Endothelial cell of umbilical vein (primary cell): ENCODE measurements around the gene SAP30L. TPM values are rescaled to one million over a fixed set of nuclear protein-coding genes. Genes with fewer than 3 reads are reported as not detected.

Experiments used
- BruUV-seq: library from RNA; stranded (reverse); fragments of 400-500 nt; replicated peaks from 2 replicates; lab custom pipeline; 2021; lab: Mats Ljungman, UMichigan
- CTCF ChIA-PET: fragments of 300-600, 350-600 bp; sonication (Branson Sonifier 250); formaldehyde crosslinking; loops from one replicate; lab custom pipeline; 2021; ENCODE audit warnings: antibody characterized with exemption, inconsistent platforms; lab: Charles Lee
- POLR2A ChIA-PET: fragments of 300-600, 350-600 bp; sonication (Branson Sonifier 250); formaldehyde crosslinking; loops from one replicate; lab custom pipeline; 2021; ENCODE audit warnings: antibody characterized with exemption, inconsistent platforms; lab: Charles Lee
- DNase-seq: peaks from one replicate; pipeline ENCODE4 v3.0.0-alpha.2; 2011; ENCODE audit warnings: low read depth, low spot score
- FAIRE-seq: peaks from 2 replicates; lab custom pipeline; 2011; peaks lifted over from hg19 to GRCh38; lab: Jason Lieb, UNC
- H2AFZ ChIP-seq: 2 replicates; pipeline ENCODE4 v1.6.0; 2012; ENCODE audit warnings: low read depth, low read length, control low read depth, inconsistent platforms
- H3K27ac ChIP-seq: 2 replicates; pipeline ENCODE4 v1.5.1; 2011; ENCODE audit warnings: low read depth, mild to moderate bottlenecking, control low read depth, low read length, moderate library complexity; ENCODE audit not compliant: insufficient read depth
- H3K27me3 ChIP-seq, 2 experiments: 2 replicates each; pipeline versions ENCODE4 v1.6.0 to v1.6.1; 2011; ENCODE audit warnings: low read length in 2 of 2, mixed read lengths in 1 of 2; ENCODE audit not compliant: control insufficient read depth in 2 of 2, insufficient read depth in 2 of 2
- H3K36me3 ChIP-seq, 2 experiments: 2 replicates in 1 of 2; 3 replicates in 1 of 2; pipeline ENCODE4 v1.5.1; 2011; ENCODE audit warnings: low read length in 2 of 2, mild to moderate bottlenecking in 1 of 2, moderate library complexity in 1 of 2; ENCODE audit not compliant: control insufficient read depth in 2 of 2, insufficient read depth in 2 of 2; ENCODE audit errors: extremely low read depth in 1 of 2
- H3K4me1 ChIP-seq: 3 replicates; pipeline ENCODE4 v1.5.1; 2011; ENCODE audit warnings: mild to moderate bottlenecking, low read length; ENCODE audit not compliant: control insufficient read depth, insufficient read depth; ENCODE audit errors: extremely low read depth
- H3K4me2 ChIP-seq: 2 replicates; pipeline ENCODE4 v1.6.1; 2011; ENCODE audit warnings: low read length, control low read depth, mixed read lengths; ENCODE audit not compliant: insufficient read depth
- H3K4me3 ChIP-seq, 3 experiments: fragments of 200-600 bp in 1 of 3; sonication (generic), shearing (Covaris generic) in 1 of 3; replicated peaks in 1 of 3; 2 replicates each; pipeline ENCODE4 v1.5.1; 2011 to 2016; ENCODE audit warnings: control low read depth in 3 of 3, low read length in 3 of 3, mild to moderate bottlenecking in 2 of 3, inconsistent platforms in 1 of 3, low read depth in 1 of 3, moderate library complexity in 1 of 3; ENCODE audit not compliant: insufficient read depth in 1 of 3
- H3K79me2 ChIP-seq: 2 replicates; pipeline ENCODE4 v1.6.0; 2012; ENCODE audit warnings: low read length, inconsistent platforms; ENCODE audit not compliant: control insufficient read depth, insufficient read depth
- H3K9ac ChIP-seq: replicated peaks from 2 replicates; pipeline ENCODE3; 2011; ENCODE audit warnings: low read length, control low read depth; ENCODE audit not compliant: insufficient read depth; ENCODE audit errors: extremely low read depth
- H3K9me1 ChIP-seq: replicated peaks from 3 replicates; pipeline ENCODE4 v1.6.0; 2011; ENCODE audit warnings: mild to moderate bottlenecking, low read length; ENCODE audit not compliant: control insufficient read depth, insufficient read depth; ENCODE audit errors: extremely low read depth
- H3K9me3 ChIP-seq: replicated peaks from 2 replicates; pipeline ENCODE4 v1.5.1; 2012; ENCODE audit warnings: low read length, inconsistent platforms; ENCODE audit not compliant: control insufficient read depth, insufficient read depth
- H4K20me1 ChIP-seq: replicated peaks from 2 replicates; pipeline ENCODE3; 2011; ENCODE audit warnings: mild to moderate bottlenecking, low read length; ENCODE audit not compliant: control insufficient read depth, insufficient read depth; ENCODE audit errors: extremely low read depth
- CTCF ChIP-seq, 2 donors: IDR thresholded peaks; 1 replicate in 1 of 2; 2 replicates in 1 of 2; pipeline ENCODE4 v1.5.1; 2011; ENCODE audit warnings: low read length in 2 of 2, mild to moderate bottlenecking in 2 of 2, moderate library complexity in 2 of 2, control low read depth in 1 of 2, inconsistent platforms in 1 of 2, low read depth in 1 of 2; ENCODE audit not compliant: insufficient read depth in 1 of 2; ENCODE audit errors: extremely low read depth in 1 of 2
- EZH2 ChIP-seq: IDR thresholded peaks from 2 replicates; pipeline ENCODE4 v1.6.1; 2012; ENCODE audit warnings: borderline replicate concordance, low read depth, mild to moderate bottlenecking, moderate library complexity, low read length, inconsistent platforms; ENCODE audit not compliant: severe bottlenecking
- FOS ChIP-seq: IDR thresholded peaks from 2 replicates; pipeline ENCODE4 v1.6.1; 2011; ENCODE audit warnings: mild to moderate bottlenecking, low read length, moderate library complexity, borderline replicate concordance; ENCODE audit not compliant: insufficient read depth
- GATA2 ChIP-seq: IDR thresholded peaks from 2 replicates; pipeline ENCODE4 v1.7.0; 2011; ENCODE audit warnings: low read depth, mild to moderate bottlenecking, moderate library complexity, mixed read lengths, low read length; ENCODE audit not compliant: insufficient read length, insufficient read depth
- JUN ChIP-seq: IDR thresholded peaks from 2 replicates; pipeline ENCODE4 v1.6.1; 2011; ENCODE audit warnings: borderline replicate concordance, low read depth; ENCODE audit not compliant: insufficient read length, insufficient read depth
- MAX ChIP-seq: IDR thresholded peaks from 2 replicates; pipeline ENCODE4 v1.6.1; 2011; ENCODE audit not compliant: insufficient read depth, insufficient read length
- MYC ChIP-seq: IDR thresholded peaks from one replicate; pipeline ENCODE4 v1.6.1; 2011; ENCODE audit warnings: mild to moderate bottlenecking, low read depth, low read length
- POLR2A ChIP-seq: IDR thresholded peaks from 2 replicates; pipeline ENCODE4 v1.6.1; 2012; ENCODE audit warnings: low read depth, mild to moderate bottlenecking, control low read depth, low read length
- POLR2AphosphoS5 ChIP-seq: IDR thresholded peaks from 2 replicates; pipeline ENCODE4 v1.6.1; 2012; ENCODE audit warnings: low read depth, mild to moderate bottlenecking, control low read depth, low read length, moderate library complexity; ENCODE audit not compliant: insufficient read depth
- dilution Hi-C: fragments of 300-500 bp; cut with MboI; formaldehyde crosslinking; loops from one replicate; pipeline ENCODE4 v1.15.0; 2019; ENCODE audit warnings: low sequenced_read_pairs; ENCODE audit not compliant: extremely low pct_ligation_motif_present
- intact Hi-C: fragments of 100-400 bp; cut with micrococcal nuclease; formaldehyde crosslinking; loops from one replicate; pipeline ENCODE4 v1.10.0; 2022
- polyA plus RNA-seq, 4 experiments: library from polyadenylated mRNA; depleted of rRNA in 3 of 4; stranded (reverse) in 3 of 4; unstranded in 1 of 4; fragments of >200 nt; gene quantifications; 2 replicates each; pipeline versions ENCODE4 v1.2.1 to v1.2.3, GENCODE V29; 2011 to 2012; ENCODE audit warnings: missing spikeins in 1 of 4
- total RNA-seq: library from RNA; stranded (reverse); gene quantifications from 2 replicates; pipeline ENCODE4 v1.2.3, GENCODE V29; 2021

SAP30L gene
- total and polyA plus RNA-seq, 2 donors (not counting 3 experiments of a cell fraction or from before 2014, with no cell fraction given) = 18.1 to 37.8 TPM

- ChIA-PET POLR2A (no interaction called here), CTCF (no interaction called here)
- TF ChIP-seq CTCF (IDR thresholded peaks at IDR 0.05; ENCODE audit: extremely low read depth in 1 of 2, insufficient read depth in 1 of 2, low read depth in 1 of 2, low read length in 2 of 2) = no peak
- TF ChIP-seq FOS = no peak
- no peak for TF ChIP-seq JUN
- TF ChIP-seq POLR2AphosphoS5 = no peak
- no peak for TF ChIP-seq EZH2
- no peak for TF ChIP-seq MYC
- TF ChIP-seq GATA2 = no peak
- no peak for TF ChIP-seq POLR2A
- TF ChIP-seq MAX = no peak
- Histone ChIP-seq H3K4me3 (no peak overlapping the region), H3K27me3 (no peaks in the 10 kb centered on the region), H3K9me1 (no peaks in the 10 kb centered on the region), H3K4me1 (peaks cover 6% of the 10 kb centered on the region), H3K36me3 (no peaks in the 10 kb centered on the region), H3K9ac (no peak overlapping the region), H3K4me2 (no peak overlapping the region), H3K27ac (no peak overlapping the region), H2AFZ (no peak overlapping the region), H4K20me1 (no peaks in the 10 kb centered on the region), H3K9me3 (no peaks in the 10 kb centered on the region), H3K79me2 (no peaks in the 10 kb centered on the region)
- DNase-seq = no peak
- intact Hi-C loops (no loop called here), dilution Hi-C loops (no loop called here)
- BruUV-seq = no TSS peak
- FAIRE-seq = no peak
Measured at GRCh38 chr5:154428208-154428607, 17.6 kb upstream of the SAP30L start.
